GM21576 (cell line): Measurements from ENCODE around the gene CROCC2.

Experiments used
- ATAC-seq: cut with Tn5 transposase; IDR thresholded peaks from one replicate; pipeline ENCODE4 v1.9.1; 2021; ENCODE audit warnings: mild to moderate bottlenecking, moderate library complexity; ENCODE audit not compliant: unreplicated experiment

CROCC2 gene

GRCh38 chr2:240932724-240933047 lies 26.6 kb downstream of the CROCC2 start:
- no peak for ATAC-seq

DNA sequence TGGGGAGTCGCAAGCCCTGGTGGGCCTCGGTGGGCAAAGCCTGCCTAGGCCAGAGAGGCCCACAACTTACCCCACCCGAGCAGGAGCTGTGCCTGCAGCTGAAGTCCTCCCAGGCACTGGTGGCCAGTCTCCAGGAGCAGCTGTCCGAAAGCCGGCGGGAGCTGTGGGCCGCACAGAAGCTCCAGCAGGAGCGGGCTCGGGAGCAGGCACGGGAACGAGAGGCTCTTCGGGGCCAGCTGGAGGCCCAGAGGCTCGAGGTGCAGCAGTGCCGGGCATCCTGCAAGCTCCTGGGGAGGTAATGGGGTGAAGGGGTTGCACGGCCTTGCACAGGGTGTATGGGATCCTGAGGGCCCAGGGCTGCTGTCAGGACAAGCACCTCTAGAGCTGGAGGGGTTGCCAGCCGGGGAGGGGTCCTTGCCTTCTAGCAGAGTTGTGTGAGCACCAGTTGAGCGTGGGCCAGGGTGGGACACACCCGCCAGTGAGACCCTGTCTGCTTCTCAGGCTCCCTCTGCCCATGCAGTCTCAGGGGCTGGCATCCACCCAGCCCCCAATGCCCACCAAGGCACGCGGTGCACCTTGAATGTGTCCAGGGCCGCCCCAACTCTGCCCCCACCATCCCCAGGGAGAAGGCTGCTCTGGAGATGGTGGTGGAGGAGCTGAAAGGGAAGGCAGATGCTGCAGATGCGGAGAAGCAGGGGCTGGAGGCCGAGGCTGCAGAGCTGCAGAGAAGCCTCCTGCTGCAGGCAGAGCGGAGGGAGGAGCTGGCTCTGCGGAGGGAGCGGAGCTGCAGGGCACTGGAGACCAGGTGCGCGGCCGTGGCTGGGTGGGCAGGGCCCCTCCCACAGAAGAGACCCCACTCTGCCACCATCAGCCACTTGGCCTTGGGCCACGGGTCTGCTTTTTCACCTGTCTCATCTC lies 27.2 kb downstream of the CROCC2 start:
- ATAC-seq: no peak

DNA sequence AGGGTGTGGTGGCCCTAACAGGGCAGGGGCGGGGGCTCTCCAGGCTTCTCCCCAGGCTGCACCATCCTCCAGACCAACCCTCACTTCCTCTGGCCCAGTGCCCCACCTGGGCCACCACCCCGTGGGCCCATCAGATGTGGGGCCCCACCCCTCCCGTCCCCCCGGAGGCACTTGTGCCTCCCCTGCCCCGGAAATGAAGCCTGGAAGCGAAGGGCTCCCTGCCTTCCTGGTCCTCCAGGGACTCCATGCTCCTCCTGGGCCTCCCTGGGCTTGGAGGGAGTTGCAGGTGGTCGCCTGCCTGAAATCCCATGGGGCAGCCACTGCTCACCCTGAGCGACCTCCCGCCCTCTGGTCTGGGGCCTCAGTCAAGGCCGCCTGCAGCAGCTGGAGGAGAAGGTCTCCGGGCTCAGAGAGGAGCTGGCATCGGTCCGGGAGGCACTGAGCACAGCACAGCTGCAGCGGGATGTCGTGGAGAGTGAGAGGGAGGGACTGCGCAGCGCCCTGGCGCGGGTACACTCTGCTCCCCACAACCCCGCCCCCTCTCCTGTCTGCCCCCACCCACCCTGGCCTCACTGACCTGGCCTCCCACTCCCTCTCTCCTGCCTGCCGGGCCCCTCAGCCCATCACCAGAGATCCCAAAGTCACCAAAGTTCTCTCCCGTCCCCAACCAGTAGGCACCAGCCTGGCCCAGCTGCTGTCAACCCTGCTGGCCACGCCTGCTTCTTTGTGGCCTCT lies 28.0 kb downstream of the CROCC2 start:
- ATAC-seq: no peak

GRCh38 chr2:240934701-240935102 lies 28.6 kb downstream of the CROCC2 start:
- no peak for ATAC-seq

DNA sequence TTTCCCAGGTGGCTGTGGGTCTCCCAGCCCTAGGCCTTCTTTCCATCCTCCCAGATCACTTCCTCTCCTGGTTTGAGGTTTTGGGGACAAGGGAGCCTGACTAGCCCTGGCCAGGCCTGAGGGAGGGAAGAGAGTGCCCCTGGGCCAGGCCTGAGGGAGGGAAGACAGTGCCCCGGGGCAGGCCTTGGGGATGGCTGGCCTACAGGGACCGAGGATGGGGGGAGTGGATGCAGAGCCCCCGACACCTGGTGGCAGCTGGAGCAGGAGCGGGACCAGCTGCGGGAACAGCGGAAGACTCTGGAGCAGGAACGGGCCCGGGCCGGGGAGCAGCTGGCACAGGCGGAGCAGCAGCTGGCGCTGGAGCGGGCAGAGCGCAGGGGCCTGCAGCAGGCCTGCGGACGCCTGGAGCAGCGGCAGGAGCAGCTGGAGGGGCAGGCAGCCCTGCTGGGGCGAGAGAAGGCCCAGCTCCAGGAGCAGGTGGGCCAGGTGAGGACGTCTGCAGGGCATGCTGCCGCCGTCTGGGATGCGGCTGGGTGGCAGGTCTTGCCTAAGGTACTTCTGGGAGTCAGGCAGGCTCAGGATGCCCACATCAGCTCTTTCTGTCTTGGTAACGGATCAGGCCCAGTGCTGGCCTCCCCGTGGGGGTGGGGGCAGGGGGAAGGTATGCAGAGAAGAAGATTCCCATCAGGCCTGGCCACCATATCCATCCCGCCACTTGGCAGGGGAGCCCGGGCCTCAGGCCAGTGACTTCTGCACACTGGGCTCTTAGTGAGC lies 29.2 kb downstream of the CROCC2 start:
- no peak for ATAC-seq

DNA sequence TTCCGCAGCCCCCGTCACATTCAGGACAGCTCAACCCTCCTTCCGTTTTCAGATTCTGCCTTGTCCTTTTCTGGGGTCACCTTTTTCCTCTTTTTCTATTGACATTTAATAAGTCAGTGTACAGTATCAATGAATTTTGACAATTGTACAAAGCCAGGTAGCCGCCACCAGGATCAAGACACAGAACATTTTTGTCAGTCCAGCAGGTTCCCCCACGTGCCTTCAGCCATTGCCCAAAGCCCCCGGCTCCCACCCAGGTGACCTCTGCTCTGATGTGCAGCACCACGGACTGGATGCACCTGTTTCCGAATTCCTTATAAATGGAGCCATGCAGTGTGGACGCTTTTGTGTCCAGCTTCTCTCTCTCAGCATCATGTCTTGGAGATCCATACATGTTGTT lies 30.0 kb downstream of the CROCC2 start:
- no peak for ATAC-seq

DNA sequence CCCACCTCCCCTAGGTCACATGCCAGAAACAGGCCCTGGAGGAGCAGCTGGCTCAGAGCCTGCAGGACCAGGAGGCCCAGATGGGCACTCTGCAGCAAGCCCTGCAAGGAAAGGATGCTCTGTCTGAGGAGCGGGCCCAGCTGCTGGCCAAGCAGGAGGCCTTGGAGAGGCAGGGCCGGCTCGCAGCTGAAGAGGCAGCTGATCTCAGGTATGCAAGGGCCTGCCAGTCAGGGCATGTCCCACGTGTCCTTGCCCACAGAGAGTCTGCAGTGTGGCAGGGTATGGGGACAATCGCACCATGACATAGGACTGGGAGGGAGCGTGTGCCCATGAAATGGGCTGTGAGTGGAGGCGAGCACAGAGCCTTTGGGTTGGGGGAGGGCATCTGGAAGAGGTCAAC lies 39.9 kb downstream of the CROCC2 start:
- no peak for ATAC-seq

GRCh38 chr2:240946654-240947053 lies 40.5 kb downstream of the CROCC2 start:
- ATAC-seq: no peak

DNA sequence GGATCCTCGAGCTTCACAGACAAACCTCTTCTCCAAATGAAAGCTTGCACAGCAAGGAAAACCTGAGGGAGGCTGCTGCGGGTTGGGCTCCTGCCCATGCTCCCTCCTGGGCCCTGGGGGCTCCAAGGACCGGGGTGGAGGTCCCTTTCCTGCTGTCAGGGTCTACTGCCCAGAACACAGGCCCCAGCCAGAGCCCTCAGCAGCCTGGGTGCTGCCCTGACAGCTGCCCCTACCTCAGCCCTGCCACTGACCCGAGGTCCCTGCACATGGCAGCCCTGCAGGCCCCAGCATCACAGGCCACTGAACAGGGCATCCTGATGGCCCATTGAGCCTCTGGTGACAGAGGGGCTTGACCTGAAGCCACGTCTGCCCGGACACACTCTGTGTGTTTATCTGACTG lies 41.0 kb downstream of the CROCC2 start:
- no peak for ATAC-seq

GRCh38 chr2:240947607-240948006 lies 41.5 kb downstream of the CROCC2 start:
- no peak for ATAC-seq

GRCh38 chr2:240948086-240948485 lies 42.0 kb downstream of the CROCC2 start:
- no peak for ATAC-seq

DNA sequence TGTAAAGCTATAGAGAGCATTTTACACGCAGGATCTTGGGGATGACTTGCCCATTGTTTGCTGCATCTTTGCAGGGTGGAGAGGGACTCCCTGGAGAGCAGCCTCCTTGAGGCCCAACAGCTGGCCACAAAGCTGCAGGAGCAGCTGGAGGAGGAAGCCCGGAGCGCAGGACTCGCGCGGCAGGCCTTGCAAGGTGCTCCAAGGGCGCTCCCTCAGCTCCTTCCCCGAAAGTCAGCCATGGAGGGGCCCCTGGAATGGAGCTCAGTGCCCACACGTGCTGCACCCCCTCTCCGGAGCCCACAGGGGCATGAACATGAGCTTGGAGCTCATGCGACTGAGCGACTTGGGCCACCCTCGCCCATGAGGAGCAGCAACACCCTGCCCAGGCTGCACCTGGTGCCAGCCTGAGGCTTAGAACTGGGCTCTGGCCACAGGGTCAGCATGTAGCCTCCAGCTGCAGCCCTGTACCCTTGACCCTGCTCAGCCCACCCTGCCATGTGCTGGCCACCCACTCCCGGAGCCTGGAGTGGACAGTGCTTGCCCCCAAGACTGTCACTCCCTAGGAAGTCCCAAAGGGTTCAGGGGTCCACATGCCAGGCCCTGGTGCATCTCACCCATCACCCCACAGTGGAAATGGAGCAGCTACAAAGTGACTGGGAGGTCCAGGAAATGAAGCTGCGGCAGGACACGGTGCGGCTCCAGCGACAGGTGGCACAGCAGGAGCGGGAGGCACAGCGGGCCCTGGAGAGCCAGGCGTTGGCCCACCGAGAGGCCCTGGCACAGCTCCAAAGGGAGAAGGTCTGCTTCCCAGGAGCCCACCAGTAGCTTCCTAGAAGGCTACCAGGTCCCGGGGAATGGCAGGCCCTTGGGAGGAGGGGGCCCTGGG lies 43.0 kb downstream of the CROCC2 start:
- ATAC-seq: no peak

DNA sequence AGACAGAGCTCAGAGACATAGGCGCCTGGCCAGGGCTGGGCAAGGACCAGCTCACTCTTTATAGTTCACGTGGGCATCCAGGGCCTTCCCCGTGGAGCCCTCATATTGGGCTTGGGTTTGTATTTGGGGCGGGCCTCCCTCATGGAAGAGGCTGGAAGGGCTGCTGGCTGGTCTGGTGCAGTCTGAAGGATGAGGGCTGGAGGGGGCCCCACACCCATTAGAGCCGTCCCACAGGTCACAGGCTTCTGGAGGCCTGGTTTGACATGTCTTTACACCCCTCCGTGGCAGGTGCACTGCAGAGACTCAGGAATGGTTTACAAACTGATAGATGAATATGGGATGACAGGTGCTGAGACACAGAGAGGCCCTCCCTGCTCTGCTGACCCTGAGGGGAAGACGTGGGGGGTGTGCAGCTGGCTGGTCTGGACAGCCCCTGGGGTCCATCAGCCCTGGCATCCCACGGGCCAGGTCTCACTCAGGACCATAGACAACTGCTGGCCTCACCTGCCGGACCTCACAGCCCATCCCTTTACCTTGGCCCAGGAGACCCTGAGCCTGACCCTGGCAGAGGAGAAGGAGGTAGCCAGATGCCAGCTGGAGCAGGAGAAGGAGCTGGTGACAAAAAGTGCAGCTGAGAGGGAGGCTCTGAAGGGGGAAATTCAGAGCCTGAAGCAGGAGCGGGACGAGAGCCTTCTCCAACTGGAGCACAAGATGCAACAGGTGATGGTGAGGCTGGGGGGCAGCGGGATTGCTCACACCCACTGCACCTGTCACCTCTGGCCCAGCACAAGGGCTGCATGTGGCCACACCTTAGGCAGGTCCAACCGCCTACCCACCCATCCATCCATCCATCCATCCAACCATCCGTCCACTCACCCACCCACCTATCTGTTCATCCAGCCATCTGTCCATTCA lies 43.9 kb downstream of the CROCC2 start:
- no peak for ATAC-seq

DNA sequence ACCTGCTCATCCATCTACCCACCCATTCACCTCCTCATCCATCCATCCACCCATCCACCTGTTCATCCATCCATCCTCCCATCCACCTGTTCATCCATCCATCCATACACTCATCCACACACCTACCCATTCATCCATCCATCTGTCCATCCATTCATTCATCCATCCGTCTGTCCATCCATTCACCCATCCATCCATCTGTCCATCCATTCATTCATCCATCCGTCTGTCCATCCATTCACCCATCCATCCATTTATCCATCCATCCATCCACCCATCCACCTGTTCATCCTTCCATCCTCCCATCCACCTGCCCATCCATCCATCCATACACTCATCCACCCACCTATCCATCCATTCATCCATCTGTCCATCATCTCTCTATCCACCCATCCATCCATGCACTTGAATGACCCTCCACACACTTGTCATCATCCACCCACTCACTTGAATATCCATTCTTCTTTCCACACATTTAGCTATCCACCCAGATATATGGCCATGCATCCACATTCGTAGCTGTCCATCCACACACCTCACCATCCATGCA lies 45.0 kb downstream of the CROCC2 start:
- ATAC-seq: no peak

- ATAC-seq: no peak
These were observed 46.5 kb downstream of the CROCC2 start for GRCh38 chr2:240952496-240953246.

GRCh38 chr2:240953426-240954410 lies 47.6 kb downstream of the CROCC2 start:
- ATAC-seq: no peak
